ENCODE results near the gene MGMT.

The MGMT gene

DNA sequence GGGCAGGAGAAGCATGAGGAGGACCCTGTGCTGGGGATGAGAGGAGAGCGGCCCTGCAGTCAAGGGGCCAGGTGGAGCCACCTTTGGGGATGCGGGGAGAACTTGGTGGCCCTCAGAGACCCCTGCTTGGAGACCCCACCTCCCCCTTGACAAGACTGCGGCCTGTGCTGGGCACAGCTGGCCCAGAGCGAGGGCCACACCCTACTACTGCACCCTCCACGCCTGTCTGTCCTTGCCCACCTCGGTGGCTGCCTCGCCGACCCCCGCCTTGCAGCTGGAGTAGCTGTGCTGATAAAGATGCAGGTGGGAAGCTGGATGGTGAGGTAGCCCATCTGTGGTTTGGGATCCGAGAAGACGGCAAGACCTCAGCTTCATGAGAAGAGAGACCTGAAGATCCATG, 186.8 kb downstream of the MGMT start:
- H3K4me3 ChIP-seq (ENCODE audit: insufficient read depth, low read depth, low read length): no peak overlapping the region
- H3K27me3 ChIP-seq (ENCODE audit: control insufficient read depth, insufficient read depth, low read length, poor library complexity, severe bottlenecking): no peaks in the 10 kb centered on the region
- peaks cover 8% of the 10 kb centered on the region for H3K4me1 ChIP-seq (ENCODE audit: control insufficient read depth, insufficient read depth, low read length)
- H3K27ac ChIP-seq (ENCODE audit: insufficient read depth, low read depth, low read length, poor library complexity, severe bottlenecking): no peak overlapping the region
- 95 to 97% methylated on average over 11 of the region's 11 CpGs for WGBS, 2 experiments
- no peaks in the 10 kb centered on the region for H3K36me3 ChIP-seq (ENCODE audit: control insufficient read depth, insufficient read depth, low read length)
- no peaks in the 10 kb centered on the region for H3K9me3 ChIP-seq (ENCODE audit: control insufficient read depth, low read length)

GRCh38 chr10:129654461-129654860, 187.4 kb downstream of the MGMT start:
- H3K9me3 ChIP-seq (ENCODE audit: control insufficient read depth, low read length): no peaks in the 10 kb centered on the region
- H3K27me3 ChIP-seq (ENCODE audit: control insufficient read depth, insufficient read depth, low read length, poor library complexity, severe bottlenecking): no peaks in the 10 kb centered on the region
- H3K36me3 ChIP-seq (ENCODE audit: control insufficient read depth, insufficient read depth, low read length): no peaks in the 10 kb centered on the region
- no peak overlapping the region for H3K4me3 ChIP-seq (ENCODE audit: insufficient read depth, low read depth, low read length)
- peaks cover 8% of the 10 kb centered on the region for H3K4me1 ChIP-seq (ENCODE audit: control insufficient read depth, insufficient read depth, low read length)
- WGBS, 2 experiments: 93 to 96% methylated on average over 7 of the region's 7 CpGs
- no peak overlapping the region for H3K27ac ChIP-seq (ENCODE audit: insufficient read depth, low read depth, low read length, poor library complexity, severe bottlenecking)

GRCh38 chr10:129655007-129655678, 188.1 kb downstream of the MGMT start:
- Histone ChIP-seq H3K9me3 (ENCODE audit: control insufficient read depth, low read length) (no peaks in the 10 kb centered on the region), H3K27ac (ENCODE audit: insufficient read depth, low read depth, low read length, poor library complexity, severe bottlenecking) (no peak overlapping the region), H3K27me3 (ENCODE audit: control insufficient read depth, insufficient read depth, low read length, poor library complexity, severe bottlenecking) (no peaks in the 10 kb centered on the region), H3K36me3 (ENCODE audit: control insufficient read depth, insufficient read depth, low read length) (no peaks in the 10 kb centered on the region), H3K4me3 (ENCODE audit: insufficient read depth, low read depth, low read length) (no peak overlapping the region), H3K4me1 (ENCODE audit: control insufficient read depth, insufficient read depth, low read length) (peaks cover 8% of the 10 kb centered on the region)
- 92% methylated on average over 22 of the region's 22 CpGs for WGBS, 2 experiments

GRCh38 chr10:129655679-129656031, 188.6 kb downstream of the MGMT start:
- Histone ChIP-seq H3K27ac (ENCODE audit: insufficient read depth, low read depth, low read length, poor library complexity, severe bottlenecking) (no peak overlapping the region), H3K4me1 (ENCODE audit: control insufficient read depth, insufficient read depth, low read length) (peaks cover 12% of the 10 kb centered on the region), H3K27me3 (ENCODE audit: control insufficient read depth, insufficient read depth, low read length, poor library complexity, severe bottlenecking) (no peaks in the 10 kb centered on the region), H3K9me3 (ENCODE audit: control insufficient read depth, low read length) (no peaks in the 10 kb centered on the region), H3K4me3 (ENCODE audit: insufficient read depth, low read depth, low read length) (no peak overlapping the region), H3K36me3 (ENCODE audit: control insufficient read depth, insufficient read depth, low read length) (no peaks in the 10 kb centered on the region)
- 94 to 95% methylated on average over 8 of the region's 8 CpGs for whole genome bisulfite sequencing, 2 experiments

- H3K9me3 ChIP-seq (ENCODE audit: control insufficient read depth, low read length): no peaks in the 10 kb centered on the region
- no peak overlapping the region for H3K27ac ChIP-seq (ENCODE audit: insufficient read depth, low read depth, low read length, poor library complexity, severe bottlenecking)
- peaks cover 12% of the 10 kb centered on the region for H3K4me1 ChIP-seq (ENCODE audit: control insufficient read depth, insufficient read depth, low read length)
- WGBS, 2 experiments: 94% methylated on average over 7 of the region's 7 CpGs
- H3K27me3 ChIP-seq (ENCODE audit: control insufficient read depth, insufficient read depth, low read length, poor library complexity, severe bottlenecking): no peaks in the 10 kb centered on the region
- H3K36me3 ChIP-seq (ENCODE audit: control insufficient read depth, insufficient read depth, low read length): no peaks in the 10 kb centered on the region
- no peak overlapping the region for H3K4me3 ChIP-seq (ENCODE audit: insufficient read depth, low read depth, low read length)
Measured at GRCh38 chr10:129656642-129657041, 189.6 kb downstream of the MGMT start.

DNA sequence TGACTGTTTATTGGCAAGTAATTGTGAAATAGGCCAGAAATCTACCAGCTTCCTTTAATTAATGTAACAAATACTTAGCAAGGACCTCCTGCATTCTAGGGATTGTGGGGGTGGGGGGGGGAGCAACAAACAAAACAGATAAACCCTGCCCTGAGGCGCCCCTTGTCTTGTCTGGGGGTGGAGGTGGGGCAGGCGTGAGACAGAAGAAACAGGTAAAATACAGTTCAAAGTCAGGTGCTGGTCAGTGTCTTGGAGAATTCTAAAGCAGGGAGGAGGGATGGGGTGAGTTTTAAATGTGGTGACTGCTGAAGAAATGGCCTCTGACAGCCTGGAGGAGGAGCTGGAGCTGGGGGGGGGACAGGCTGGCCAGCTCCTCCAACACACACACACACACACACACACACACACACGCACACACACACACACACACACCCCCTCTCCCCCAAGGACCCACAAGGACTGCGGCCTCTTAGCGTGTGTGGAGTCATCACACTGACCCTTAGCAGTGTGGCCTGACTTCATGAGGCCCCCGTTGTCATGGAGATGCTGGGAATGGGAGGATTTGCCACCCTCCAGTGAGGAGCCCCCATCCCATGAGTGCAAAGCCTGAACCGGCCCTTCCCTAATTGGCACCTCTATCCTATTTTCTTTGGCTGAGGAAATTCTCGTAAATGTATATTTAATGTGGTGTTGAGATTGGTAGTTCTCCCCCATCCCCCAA, 190.4 kb downstream of the MGMT start:
- no peaks in the 10 kb centered on the region for H3K36me3 ChIP-seq (ENCODE audit: control insufficient read depth, insufficient read depth, low read length)
- H3K4me1 ChIP-seq (ENCODE audit: control insufficient read depth, insufficient read depth, low read length): peaks cover 12% of the 10 kb centered on the region
- no peaks in the 10 kb centered on the region for H3K27me3 ChIP-seq (ENCODE audit: control insufficient read depth, insufficient read depth, low read length, poor library complexity, severe bottlenecking)
- 73 to 82% methylated on average over 7 to 8 of the region's 8 CpGs for WGBS, 2 experiments
- no peaks in the 10 kb centered on the region for H3K9me3 ChIP-seq (ENCODE audit: control insufficient read depth, low read length)
- H3K4me3 ChIP-seq (ENCODE audit: insufficient read depth, low read depth, low read length): no peak overlapping the region
- no peak overlapping the region for H3K27ac ChIP-seq (ENCODE audit: insufficient read depth, low read depth, low read length, poor library complexity, severe bottlenecking)

DNA sequence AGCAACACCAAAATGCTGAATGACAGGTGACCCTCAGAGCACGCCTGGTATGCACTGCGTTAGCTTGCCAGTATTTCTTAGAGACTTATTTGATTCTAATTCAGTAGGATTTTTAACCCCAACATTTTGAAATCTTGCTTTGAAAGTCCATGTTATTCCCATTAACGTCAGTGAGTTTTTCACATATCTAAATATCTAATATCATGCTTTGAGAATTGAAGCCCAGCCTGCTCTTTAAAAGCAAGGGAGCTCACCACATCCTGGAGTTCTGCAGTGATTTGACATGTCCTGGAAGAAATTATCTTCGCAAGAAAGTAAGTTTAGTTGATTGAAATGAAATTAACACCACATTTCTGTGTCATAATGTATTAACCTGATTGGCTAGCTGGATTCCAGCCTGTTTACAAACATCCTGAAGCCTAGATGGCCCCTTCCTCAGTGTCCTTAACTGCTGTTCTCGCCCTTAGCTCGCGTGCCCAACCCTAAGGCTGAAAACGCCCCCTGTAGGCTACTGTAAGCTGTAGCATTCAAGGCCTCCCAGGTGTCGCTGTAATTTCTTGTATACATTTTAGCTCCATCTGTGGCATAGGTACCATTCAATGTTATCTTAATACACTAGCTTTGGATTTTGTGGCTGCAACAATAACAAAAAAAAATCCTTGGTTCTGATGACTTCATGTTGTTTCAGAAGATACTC, 191.5 kb downstream of the MGMT start:
- H3K36me3 ChIP-seq (ENCODE audit: control insufficient read depth, insufficient read depth, low read length): no peaks in the 10 kb centered on the region
- WGBS, 2 experiments: 66 to 68% methylated on average over 8 to 9 of the region's 9 CpGs
- no peaks in the 10 kb centered on the region for H3K27me3 ChIP-seq (ENCODE audit: control insufficient read depth, insufficient read depth, low read length, poor library complexity, severe bottlenecking)
- no peak overlapping the region for H3K27ac ChIP-seq (ENCODE audit: insufficient read depth, low read depth, low read length, poor library complexity, severe bottlenecking)
- no peaks in the 10 kb centered on the region for H3K9me3 ChIP-seq (ENCODE audit: control insufficient read depth, low read length)
- no peak overlapping the region for H3K4me3 ChIP-seq (ENCODE audit: insufficient read depth, low read depth, low read length)
- peaks cover 12% of the 10 kb centered on the region for H3K4me1 ChIP-seq (ENCODE audit: control insufficient read depth, insufficient read depth, low read length)

GRCh38 chr10:129659508-129660268, 192.6 kb downstream of the MGMT start:
- Histone ChIP-seq H3K4me1 (ENCODE audit: control insufficient read depth, insufficient read depth, low read length) (peaks cover 12% of the 10 kb centered on the region), H3K4me3 (ENCODE audit: insufficient read depth, low read depth, low read length) (no peak overlapping the region), H3K36me3 (ENCODE audit: control insufficient read depth, insufficient read depth, low read length) (no peaks in the 10 kb centered on the region), H3K27me3 (ENCODE audit: control insufficient read depth, insufficient read depth, low read length, poor library complexity, severe bottlenecking) (no peaks in the 10 kb centered on the region), H3K9me3 (ENCODE audit: control insufficient read depth, low read length) (no peaks in the 10 kb centered on the region), H3K27ac (ENCODE audit: insufficient read depth, low read depth, low read length, poor library complexity, severe bottlenecking) (no peak overlapping the region)
- WGBS, 2 experiments: 94 to 96% methylated on average over 13 to 14 of the region's 14 CpGs

GRCh38 chr10:129660569-129660968, 193.5 kb downstream of the MGMT start:
- H3K4me3 ChIP-seq (ENCODE audit: insufficient read depth, low read depth, low read length): no peak overlapping the region
- H3K9me3 ChIP-seq (ENCODE audit: control insufficient read depth, low read length): no peaks in the 10 kb centered on the region
- 93% methylated on average over 4 of the region's 5 CpGs; no CpG with 5 or more reads in 1 of the 2 experiments for WGBS, 2 experiments
- H3K36me3 ChIP-seq (ENCODE audit: control insufficient read depth, insufficient read depth, low read length): no peaks in the 10 kb centered on the region
- peaks cover 12% of the 10 kb centered on the region for H3K4me1 ChIP-seq (ENCODE audit: control insufficient read depth, insufficient read depth, low read length)
- H3K27me3 ChIP-seq (ENCODE audit: control insufficient read depth, insufficient read depth, low read length, poor library complexity, severe bottlenecking): no peaks in the 10 kb centered on the region
- no peak overlapping the region for H3K27ac ChIP-seq (ENCODE audit: insufficient read depth, low read depth, low read length, poor library complexity, severe bottlenecking)

- no peaks in the 10 kb centered on the region for H3K27me3 ChIP-seq (ENCODE audit: control insufficient read depth, insufficient read depth, low read length, poor library complexity, severe bottlenecking)
- WGBS, 2 experiments: 82 to 84% methylated on average over 5 of the region's 5 CpGs
- H3K4me3 ChIP-seq (ENCODE audit: insufficient read depth, low read depth, low read length): no peak overlapping the region
- H3K9me3 ChIP-seq (ENCODE audit: control insufficient read depth, low read length): no peaks in the 10 kb centered on the region
- no peaks in the 10 kb centered on the region for H3K36me3 ChIP-seq (ENCODE audit: control insufficient read depth, insufficient read depth, low read length)
- H3K4me1 ChIP-seq (ENCODE audit: control insufficient read depth, insufficient read depth, low read length): peaks cover 6% of the 10 kb centered on the region
- no peak overlapping the region for H3K27ac ChIP-seq (ENCODE audit: insufficient read depth, low read depth, low read length, poor library complexity, severe bottlenecking)
Measured at GRCh38 chr10:129662426-129662825, 195.4 kb downstream of the MGMT start.

Measured in ectodermal cell (in vitro differentiated cells).